NCI-H774 (cell line): Measurements from ENCODE around the gene POLN.
A peak's percentile ranks its signal among the peaks of the same experiment; 100 is the strongest.

Experiments used
- DNase-seq: peaks from one replicate; lab custom pipeline; 2025; lab: John Stamatoyannopoulos, UW

POLN gene

DNA sequence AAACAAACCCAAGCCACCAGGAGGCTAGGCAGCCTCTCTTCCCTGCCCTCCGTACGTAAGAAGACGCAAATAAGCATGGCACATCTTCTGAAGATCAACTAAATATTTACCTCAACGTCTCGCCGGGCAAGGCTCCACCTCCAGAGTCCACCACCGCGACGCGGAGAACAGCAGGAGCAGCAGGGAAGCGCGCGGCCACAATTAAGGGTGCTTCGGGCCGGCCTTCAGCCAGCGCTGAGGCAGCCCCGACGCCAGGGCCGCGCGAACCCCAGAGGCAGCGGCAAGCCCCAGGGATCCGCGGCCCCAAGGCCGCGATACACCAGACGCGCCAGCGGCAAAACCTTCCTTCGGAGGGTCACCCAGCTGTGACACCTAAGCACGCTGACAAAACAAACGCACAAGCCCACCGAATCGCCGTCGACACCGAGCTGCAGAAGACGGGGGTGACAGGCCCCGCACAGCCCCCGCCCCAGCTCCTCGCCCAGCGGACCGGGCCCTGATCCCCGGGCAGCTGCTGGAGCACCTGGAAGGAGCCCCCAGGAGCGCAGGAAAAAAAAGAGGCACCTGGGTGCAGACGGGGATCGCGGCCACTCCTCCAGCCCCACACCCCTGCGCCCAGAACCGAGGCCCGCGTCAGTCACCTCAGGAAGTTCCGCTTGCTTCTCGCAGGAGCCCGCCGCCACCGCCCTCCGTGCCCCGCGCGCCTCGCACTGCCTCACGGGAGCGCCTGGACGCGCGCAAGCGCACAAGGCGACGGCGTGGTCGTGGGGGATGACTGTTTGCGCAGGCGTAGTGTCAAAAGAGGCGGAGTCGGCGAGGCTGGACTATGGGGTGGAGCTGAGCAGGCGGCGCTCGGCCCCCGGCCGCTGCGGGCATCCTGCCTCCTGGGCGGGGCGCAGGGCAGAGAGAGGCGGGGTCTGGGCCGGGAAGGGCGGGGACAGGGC, at the start of gene POLN, which contains the start of gene HAUS3:
Gene POLN (minus strand): TSS at position 712 of the 944 bp plus-strand sequence. CDS start 12,890 bp downstream, outside the sequence.
Gene HAUS3 (minus strand): TSS at position 712 of the 944 bp plus-strand sequence. CDS start 1,175 bp downstream, outside the sequence.
- peak; percentile 86 for DNase-seq

DNA sequence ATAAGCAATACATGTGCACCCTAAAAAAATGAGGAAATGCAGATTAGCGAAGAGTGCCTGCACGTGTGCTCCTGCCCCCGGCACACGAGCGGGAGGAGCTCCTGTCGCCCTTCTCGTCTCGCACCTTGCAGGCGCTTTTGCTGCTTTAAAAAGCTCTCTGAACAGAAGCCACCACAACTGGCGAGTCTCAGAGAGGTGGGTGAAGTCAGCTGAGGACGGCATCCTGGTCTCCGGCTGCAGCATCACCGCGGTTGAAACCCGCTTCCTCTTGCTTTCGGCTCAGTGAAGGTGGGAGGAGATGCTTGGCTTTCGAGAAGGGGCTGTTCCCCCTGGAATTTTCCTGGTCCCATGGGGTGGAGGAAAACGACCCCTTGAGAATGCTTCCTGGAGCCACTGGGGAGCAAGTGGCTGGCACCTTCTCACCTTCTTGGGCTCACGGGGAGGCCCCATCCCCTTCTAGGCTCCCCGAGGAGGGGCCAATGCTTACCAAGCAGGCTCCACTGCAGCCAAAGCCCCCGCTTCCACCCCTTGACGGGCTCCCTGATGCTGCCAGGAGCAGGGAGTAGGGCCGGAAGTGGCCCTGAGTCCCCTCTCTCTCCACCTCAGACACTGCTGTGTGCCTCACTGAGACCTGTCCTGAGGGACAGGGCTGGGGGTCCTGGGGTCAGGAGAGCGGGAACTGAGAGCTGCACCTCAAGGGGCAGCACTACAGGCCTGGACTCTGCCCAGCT, 49.2 kb upstream of the POLN start:
- no peak for DNase-seq

DNA sequence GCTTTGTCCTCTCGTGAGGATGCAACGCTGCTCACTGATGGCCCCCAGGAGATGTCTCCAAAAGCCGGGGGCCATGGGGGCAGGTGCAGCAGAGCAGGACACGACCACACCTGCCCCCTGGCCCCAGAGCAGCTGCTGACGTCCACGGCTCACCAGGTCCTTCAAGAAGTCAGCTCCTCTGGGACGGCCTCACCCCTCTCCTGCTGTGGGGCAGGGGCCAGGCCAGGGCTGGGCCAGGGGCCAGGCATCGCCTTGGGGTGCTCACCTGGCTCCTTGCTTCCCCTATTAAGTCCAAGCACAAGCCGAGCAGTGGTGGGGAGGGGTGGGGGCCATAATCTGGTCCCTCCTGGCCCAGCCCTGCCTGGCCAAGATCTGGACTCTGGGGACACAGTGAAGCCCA, 48.6 kb upstream of the POLN start:
- no peak for DNase-seq

DNA sequence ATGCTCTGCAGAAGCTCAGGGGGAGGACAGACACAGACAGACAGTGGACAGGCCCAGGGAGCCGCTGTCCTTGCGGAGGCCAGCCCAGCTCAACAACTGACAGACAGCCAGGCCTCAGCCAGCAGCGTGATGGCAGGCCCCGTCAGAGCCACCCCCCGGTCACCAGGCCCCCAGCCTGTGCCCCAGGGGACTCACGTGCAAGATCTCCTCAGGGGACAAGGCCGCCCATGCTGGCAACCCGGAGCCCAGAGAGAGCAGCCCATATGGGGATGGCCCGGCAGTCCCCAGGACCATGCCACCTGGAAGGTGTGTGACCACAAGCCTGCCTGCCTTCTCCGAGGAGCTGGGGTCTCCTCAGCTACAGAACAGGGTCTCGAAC, 48.0 kb upstream of the POLN start:
- DNase-seq: no peak

DNA sequence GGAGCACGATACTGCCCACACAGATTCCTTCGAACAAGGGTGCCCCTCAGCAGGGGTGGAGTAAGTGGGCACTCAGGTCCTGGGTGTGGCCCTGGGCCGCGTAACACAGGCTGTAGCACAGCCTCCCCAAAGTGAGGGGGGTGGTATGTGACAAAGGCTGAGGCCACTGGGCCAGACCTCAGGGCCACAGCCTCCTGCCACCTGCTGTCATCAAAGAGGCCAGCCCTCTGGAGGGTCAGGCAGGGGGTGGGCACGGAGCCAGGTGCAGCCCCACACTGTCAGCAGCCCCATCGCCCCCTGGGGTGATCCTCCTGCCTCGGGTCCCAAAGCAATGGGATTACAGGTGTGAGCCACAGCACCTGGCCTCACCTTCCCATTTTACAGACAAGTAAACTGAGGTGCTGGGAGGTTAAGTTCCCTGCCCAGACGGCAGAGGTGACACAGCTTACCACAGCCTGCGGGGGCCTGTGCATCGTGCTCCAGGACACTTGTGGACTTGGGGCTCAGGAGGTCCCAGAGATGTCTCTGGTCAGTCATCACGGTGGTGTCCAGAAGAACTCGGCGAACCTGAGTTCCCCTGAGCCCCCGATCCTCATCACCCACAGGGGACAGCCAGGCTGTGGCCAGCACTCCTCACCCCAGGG, 47.5 kb upstream of the POLN start:
- DNase-seq: no peak

DNA sequence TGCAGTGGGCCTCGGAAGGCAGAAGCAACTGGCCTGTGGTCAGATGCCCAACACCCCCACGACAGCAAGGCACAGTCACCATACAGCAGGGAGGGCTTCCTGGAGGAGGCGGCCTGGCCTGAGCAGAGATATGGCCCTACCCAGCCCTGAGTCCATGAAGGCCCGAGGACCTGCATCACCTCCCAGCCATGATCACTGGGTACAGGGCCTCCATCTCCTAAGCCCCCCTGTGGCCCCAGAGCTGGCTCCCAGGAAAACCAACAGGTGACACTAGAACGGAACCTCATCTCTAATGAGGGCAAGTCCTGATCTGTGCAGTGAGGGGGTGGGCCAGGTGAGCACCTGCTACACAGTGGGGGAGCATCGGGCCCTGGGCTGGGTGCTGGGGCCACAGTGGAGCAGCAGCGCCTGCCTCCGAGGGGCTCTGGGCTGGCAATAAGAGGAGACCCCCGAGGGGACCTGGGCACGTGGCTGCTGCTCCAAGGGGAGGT, 46.2 kb upstream of the POLN start:
- DNase-seq: no peak

DNA sequence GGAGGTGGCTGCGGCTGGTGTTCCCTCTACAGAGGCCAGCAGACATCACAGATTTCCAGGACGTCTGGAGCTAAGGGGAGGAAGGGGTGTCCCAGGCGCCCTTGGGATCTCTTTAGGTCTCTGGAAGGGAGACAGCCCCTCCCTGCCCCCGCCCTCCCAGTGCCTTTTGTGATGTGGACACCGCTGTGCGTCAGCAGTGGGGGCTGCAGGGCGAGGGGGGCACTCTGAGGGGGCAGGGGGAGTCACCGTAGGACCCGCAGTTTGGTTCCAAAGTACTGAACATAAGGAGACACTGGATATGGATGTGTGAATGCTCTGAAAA, 45.6 kb upstream of the POLN start:
- DNase-seq: no peak

DNA sequence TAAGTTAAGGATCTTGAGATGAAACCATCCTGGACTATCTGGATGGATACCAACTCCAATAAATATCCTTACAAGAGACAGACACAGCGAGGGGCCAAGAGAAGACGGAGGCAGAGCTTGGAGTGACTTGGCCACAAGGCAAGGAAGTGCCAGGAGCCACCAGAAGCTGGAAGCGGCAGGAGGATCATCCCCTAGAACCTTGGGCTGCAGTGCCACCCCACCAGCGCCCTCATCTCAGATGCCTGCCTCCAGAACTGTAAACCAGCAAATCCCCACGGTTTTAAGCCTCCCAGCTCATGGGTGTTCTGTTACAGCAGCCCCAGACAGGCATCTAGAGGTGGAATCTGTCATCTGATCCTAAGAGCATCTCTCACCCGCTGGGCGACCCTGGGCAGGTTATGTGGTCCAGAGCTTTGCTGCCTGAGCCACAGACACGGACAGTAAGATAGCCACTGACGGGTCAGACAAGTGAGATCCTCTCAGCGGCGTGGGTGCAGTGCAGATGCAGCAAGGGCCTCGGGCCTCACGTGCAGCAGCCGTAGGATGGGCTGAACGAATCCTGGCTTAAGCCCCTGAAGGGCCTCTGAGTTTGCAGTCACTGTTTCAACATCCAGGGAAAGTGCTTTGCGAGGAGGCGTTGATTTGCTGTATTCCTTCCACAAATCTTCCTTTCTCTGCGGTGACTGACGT, 45.1 kb upstream of the POLN start:
- DNase-seq: no peak

DNA sequence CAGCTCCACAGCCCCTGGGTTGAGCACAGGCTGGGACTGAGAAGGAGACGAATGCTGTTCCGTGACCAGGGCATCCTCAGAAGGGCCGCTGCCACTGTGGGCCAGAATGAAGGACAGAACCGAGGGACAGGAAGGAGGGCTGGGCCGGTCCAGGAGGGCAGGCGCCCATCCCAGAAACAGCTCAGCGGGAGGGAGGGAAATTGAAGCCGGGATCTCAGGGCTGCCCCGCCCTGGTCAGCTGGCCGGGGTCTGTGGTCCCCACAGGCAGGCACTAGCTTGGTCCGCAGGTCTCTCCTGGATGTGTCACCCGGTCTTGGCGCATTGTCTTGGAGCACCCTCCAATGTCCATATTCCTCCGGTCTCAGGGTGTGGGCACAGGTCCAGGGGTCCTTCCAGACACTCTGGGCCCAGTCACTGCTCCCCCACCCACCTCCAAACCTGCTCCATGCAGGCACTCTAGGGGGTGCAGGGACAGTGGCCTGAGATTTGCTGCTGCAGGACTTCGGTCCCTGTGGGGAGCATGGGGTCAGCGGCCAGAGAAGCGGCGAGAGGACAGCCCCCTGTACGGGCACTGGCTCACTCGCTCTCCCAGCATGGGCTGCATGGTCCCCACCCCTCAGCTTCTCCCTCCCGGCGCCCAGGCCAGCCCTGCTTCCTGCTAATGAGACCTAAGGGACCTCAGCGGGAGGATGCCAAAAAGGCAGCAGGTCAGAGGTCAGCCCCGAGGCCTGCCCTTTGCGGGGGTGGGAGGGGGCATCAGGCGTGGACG, 43.9 kb upstream of the POLN start:
- DNase-seq: no peak

DNA sequence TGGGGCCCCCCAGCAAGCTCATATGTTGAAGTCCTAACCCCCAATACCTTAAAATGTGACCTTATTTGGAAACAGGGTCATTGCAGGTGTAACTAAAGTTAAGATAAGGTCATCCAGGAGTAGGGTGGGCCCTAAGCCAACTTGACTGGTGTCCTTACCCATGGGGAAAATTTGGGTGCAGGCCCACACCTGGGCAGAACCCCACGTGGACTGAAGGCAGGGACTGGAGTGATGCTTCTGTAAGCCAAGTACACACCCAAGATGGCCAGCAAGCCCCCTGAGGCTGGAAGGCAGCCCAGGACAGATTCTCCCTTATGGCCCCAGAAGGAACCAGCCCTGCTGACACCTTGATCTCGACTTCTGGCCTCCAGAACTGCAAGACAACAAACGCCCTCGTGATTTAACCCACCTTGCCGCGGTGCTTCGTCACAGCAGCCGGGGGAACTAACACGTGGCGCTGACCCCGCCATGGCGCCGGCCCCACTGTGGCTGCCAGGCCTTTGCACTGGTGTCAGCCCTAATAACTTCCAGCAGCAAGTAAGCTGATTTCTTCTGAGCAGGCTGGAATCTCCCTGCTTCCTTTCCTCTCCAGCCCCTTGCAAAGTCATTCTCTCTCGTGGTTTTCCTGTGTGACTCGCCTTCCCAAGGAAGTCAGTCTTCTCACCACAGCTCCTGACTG, 43.2 kb upstream of the POLN start:
- DNase-seq: no peak

DNA sequence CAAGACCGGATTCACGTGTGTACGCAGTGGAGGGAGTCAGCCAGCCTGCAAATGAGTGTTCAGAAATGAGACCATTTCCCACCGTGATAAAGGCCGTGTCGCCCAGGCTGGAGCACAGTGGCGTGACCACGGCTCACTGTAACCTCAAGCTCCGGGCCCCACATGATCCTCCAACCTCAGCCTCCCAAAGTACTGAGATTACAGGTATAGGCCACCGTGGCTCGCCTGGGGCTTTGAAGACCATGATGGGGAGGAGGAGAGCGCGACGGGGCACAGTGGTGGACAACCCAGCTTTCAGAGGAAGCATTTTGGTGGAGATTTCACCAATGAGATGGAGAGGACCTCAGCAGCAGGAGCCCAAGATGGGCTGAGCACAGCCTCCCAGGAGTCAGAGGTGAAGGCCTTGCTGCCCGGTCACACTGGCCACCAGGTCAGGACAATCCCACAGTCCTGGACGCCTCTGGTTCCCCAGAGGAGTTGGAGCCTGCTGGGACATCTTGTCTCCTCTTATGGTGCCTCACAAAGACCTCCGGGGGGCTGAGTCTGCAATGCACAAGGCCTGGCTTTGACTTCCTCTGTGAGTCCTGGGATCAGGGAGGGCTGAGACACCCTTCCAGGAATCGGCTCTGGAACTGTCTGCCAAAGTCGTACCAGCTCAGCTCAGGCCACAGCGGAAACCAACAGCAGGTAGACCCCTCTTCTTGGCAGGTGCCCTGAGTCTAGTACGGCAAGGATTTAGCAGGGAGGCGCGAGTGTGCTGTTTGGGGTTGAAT, 42.4 kb upstream of the POLN start:
- no peak for DNase-seq

DNA sequence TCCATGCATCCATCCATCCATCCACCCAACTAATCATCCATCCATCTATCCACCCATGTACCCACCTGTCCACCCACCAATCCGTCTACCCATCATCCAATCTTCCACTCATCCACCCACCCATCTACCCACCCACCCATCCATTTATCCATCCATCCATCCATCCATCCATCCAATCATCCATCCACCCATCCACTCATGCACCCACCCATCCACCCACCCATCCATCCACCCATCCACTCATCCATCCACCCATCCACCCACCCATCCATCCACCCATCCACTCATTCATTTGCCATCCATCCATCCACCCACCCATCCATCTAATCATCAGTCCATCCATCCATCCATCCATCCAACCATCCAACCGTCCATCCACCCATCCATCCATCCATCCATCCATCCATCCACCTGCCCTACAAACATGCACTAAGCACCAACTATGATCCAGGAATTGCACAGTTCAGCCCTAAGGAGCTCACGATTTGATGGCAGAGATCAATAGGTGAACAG, 41.3 kb upstream of the POLN start:
- DNase-seq: no peak

DNA sequence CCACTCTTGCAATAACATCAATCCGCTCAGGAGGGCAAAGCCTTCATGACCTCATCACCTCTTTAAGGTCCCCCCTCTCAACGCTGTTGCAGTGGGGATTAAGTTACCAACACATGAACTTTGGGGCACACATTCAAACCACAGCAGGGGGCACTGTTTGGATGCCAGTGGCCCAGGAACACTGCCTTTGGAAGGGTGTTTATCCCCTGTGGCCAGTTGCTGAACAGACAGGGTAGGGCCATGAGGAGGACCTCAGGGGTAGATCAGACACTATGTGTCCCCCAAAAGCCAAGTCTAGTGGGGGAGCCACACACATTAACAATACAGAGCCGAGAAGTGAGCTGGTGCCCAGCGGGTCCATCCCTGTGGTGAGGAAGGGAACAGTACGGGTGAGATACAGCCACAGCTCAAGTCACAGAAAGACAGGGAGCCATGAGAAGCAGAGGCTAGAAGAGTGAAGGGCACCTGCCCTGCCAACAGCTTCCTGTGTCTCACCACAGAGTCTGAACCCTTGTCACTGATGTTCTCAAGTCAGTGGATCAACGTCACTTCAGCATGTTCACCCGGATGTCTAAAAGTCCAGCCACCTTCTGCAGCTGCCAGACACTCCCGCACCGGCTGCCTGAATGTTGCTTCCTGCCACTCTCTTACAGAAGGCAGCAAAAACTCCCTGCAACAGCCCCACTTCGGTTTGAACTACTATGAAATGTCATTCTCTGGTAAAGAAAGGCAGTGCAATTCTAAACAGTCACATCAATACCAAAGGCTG, 39.8 kb upstream of the POLN start:
- DNase-seq: no peak

DNA sequence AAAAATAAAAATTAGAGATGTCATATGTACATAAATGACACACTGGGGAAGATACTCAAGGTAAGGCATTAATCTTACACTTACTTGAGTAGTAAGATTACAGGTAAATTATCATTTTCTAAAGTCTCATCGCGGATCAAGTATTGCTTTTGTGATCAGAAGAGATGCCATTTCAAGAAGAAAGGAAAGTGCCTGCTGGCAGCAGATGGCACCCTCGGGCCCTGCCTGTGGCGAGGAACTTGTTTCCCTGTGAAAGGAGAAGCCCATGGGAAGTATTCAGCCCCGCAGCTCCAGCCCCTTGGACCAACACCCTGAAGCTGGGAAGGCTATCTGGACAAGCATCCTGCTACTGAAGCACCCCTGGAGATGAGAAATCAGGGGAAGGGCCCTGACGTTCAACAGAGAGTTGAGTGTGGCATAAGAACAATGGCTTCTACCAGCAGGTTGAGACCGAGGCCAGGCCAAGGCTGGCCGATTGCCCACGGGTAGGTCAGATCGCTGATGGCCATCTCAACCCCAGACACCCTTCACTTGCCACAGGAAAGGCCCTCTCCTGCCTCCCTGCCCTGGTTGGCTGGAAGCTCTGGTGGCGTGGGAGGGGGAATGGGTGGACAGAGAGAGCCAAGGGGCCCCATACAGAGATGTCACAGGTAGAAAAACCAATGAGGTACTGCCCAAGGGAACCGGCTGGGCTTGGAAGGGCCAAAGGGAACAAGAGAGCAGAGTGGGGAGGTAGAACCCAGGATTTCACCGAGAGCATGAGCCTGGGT, 38.8 kb upstream of the POLN start:
- no peak for DNase-seq

DNA sequence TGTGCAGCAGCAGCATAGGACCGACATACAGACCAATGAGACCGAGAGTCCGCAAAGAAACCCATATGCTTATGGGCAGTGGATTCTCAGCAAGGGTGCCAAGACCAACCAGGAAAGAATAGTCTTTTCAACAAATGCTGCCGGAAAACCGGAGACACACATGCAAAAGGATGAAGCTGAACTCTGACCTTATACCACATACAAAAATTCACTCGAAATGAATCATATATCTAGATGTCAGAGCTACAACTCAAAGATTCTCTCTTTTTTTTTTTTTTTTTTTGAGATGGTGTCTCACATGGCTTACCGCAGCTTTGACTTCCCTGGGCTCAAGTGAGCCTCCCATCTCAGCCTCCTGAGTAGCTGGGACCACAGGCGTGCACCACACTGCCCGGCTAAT, 36.0 kb upstream of the POLN start:
- DNase-seq: no peak

DNA sequence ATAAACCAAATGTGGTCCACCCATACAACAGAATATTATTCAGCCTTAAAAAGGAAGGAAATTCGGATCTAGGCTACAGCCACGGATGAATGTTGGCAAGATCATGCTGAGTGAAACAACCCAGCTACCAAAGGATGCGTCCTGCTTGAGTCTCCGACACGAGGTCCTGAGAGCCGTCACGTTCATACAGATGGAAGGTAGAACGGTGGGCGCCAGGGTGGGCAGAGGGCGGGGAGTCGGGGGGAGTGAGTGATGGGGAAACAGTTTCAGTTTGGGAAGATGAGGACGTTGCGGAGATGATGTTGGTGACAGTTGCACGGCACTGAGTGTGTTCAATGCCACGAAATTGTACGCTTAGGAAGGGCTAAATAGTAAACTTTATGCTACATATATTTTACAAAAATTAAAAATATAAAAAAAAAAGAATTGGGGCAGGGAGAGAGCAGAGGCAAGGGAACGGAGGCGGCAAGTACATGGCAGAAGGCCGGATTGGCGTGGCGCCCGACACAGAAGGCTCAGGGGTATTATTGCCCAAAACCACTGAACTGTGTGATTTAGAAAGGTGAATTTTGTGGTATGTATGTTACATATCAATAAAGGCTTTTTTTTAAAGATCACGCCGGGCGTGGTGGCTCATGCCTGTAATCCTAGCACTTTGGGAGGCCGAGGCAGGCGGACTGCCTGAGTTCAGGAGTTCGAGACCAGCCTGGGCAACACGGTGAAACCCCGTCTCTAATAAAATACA, 34.8 kb upstream of the POLN start:
- no peak for DNase-seq

DNA sequence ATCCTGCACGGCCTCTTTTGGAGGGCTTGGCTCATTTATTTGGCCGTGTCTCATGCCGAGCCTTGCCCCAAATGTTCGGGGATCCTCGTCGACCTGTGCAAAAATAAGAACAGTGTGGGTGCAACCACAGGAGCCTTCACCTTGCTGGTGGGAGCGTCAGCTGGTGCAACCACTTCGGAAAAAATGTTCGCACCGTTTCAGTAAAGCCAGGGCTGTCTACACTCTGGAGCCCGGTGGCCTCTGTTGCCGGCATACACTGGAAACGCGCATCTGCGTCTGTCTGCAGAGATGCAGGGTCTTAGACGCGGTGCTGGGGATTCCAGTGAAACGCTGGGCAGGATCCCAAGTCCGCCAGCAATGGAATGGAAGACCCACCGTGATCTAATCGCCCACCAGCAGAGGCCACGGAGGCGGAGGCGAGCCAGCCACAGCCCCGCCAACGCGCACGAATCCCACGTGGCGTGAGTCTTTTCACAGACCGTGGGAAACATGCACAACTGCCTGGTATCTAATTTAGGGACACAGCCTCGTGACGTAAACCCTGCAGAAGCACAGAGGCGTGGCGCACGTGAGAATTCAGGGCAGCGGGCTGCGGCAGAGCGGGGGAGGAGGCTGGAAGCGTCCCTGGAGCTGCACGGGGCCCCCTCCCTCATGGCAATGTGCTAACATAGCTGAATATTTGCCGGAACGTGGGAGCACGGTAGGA, 33.8 kb upstream of the POLN start:
- DNase-seq: no peak
